GM19467 (cell line): ENCODE results near the gene CLIP1.

Experiments
- ATAC-seq: cut with Tn5 transposase; IDR thresholded peaks from one replicate; pipeline ENCODE4 v1.9.1; 2021; ENCODE audit warnings: mild to moderate bottlenecking, moderate library complexity; ENCODE audit not compliant: unreplicated experiment

CLIP1 gene

DNA sequence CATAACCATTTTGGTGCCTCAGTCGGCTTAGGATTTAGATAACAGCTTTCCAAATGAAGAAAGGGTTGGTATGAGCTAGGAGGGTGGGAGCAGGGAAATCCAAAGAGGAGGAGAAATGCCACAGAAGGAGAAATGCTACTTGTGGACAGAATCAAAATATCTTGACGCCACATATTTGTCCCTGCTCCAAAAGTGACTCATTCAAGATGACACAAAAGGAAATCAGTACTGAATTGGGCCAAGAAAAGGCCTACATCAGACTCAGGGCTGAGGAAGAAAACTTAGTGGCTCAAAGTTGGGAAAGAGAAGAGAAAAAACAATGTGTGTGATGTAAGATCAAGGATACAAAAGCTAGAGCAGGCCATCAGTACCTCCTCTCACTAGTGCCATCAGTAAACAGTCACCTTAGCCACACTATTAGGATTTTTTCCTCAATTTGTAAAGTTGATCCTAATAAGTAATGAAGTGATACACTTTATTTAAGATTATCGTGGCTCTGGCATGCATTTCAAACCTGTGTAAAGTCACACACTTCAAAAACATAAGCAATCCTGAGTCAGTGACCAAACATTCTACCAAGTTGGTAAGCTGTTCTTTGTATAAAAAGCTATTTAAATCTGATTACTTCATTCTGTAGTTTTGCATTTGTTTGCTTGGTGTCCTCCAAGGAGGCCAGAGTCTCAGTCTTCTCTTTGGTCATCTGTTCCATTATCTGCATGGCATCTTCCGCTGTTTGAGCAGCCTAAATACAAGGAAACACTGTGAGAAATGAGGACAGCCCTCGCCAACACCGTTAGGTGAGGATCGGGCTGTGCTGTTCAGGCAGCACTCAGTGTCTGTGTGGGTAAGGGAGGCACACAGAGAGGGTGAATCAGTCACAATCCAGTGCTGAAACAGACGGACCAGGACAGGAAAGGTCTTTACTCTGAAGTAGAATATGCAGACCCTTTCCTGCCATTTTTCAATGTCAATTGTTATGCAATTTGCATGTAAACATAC, 103.6 kb downstream of the CLIP1 start:
- no peak for ATAC-seq

DNA sequence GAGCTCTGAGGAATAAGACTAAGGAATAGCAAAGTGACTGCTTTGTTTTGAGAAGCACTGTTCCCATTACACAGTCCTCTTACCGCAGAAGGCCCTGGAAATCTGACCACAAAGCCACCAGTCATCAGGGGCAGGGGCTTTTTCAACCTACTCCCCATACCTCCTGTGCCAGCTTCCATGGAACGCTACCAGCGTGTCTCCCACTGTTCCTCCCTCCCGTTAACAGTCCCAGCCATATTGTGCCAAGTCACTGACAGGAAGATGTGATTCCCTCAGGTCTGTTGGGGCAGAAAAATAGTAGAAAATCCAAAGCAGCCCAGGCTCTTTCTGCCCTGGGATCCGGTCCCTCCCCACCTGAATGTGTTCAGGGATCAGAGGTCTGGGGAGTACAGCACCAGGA, 109.5 kb downstream of the CLIP1 start:
- no peak for ATAC-seq

DNA sequence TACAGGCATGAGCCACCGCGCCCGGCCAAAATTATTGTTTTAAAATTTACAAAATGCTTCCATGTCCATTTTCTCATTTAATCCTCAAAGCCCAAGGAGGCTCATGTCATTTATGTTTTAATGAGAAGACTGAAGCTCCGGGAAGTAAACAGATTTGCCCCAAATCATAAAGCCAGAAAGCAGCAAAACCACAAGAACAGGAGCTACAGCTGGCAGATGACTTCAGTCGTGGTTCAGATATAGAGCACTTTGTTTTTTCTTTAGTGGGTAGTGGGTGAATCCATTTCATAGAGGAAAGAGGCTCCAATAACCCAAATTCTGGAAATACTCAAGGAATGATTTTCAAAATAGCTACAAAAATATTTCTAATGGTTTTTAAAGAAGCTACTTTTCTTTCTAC, 110.8 kb downstream of the CLIP1 start:
- no peak for ATAC-seq

DNA sequence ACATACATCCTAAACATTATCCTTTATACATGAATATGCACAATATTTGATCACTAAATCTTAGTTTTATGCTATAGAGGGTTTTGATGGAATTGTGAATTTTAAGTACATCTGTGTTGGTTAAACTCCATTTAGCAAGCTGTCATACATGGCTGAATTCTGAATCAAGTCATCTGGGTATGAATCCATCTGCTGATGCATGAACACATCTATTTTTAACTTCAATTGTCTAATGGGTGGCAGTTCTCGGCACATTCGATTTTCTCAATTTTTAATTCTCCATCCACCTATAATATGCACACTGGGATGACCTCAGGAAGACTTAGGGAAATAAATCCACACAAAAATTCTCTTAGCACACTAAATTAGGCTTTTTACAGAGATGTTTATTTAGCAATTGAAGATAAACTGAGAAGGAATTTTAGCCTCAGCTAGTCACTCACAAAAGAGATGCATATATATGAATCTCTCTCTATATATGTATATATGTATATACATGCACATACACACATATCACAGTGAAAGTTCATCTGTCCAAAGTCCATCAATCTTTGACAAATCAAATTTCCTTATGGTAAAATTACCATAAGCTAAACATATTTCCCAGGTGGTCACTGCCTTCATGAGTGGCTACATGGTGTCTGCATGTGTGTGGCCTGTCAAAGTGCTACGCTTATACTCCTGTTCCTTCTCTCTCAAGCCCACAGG, 111.7 kb downstream of the CLIP1 start:
- no peak for ATAC-seq

DNA sequence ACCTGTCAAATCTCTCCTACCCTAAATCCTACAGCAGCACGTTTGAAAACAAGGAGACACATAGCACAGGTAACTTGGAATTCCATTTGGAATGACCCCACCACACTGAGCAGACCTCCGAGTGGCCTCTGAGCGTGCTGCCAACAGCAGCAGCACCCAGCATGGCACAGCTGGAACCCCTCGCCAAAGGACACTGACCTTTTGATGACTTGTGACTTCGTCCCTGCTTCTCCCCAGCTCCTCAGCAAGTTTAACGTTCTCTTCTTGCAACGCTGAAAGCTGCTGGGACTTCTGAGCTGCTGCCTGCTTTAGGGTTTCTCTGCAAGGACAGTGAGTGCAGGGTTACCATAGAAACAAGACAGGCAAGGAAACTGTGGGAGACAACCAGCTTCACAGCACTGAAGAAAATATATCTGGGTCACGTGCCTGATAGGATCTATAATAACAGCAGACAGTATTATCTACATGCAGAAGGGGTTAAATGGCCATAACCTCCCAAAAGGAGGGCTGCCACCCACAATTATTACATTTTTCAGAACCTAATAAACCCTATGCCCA, 112.8 kb downstream of the CLIP1 start:
- no peak for ATAC-seq

DNA sequence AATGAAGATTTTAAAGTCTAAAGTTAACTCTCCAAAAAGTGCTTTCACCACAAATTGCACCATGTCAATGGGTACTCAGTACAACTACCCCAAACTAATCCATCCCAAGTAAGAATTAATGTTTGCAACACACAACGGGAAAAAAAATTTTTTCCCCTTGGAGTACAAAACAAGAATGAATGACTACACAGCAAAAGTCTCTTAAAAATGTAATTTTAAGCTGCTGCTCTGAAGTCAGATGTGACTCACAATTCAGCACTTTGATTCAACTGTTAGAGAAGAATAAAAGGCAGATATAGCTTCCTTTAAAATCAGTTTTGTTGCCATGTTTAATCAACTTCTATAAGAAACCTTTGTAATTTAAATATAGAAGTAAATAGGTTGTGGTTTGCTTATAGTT, 113.7 kb downstream of the CLIP1 start:
- ATAC-seq, result no peak

- no peak for ATAC-seq
Measured at GRCh38 chr12:122306407-122306806, 116.1 kb downstream of the CLIP1 start.

GRCh38 chr12:122304924-122305323, 117.5 kb downstream of the CLIP1 start:
- ATAC-seq, result no peak

DNA sequence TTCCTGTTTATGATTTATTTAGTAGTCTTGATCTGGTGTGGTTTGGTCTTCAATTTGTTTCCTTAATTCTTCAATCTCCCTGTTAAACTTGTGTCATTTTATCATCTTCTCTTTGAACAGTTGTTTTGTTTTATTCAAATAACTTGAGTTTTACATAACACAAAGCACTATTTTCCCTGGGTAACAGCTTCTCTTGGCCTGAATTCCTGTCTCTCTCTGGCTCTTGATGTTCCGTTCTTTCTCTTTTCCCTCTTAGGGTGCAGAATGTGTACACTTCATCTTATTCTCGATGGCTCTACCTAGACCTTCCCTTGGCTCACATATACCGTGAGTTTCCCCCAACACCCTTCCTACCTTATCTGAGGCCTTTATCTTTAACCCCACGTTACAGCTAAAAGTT, 119.4 kb downstream of the CLIP1 start:
- ATAC-seq, result no peak

DNA sequence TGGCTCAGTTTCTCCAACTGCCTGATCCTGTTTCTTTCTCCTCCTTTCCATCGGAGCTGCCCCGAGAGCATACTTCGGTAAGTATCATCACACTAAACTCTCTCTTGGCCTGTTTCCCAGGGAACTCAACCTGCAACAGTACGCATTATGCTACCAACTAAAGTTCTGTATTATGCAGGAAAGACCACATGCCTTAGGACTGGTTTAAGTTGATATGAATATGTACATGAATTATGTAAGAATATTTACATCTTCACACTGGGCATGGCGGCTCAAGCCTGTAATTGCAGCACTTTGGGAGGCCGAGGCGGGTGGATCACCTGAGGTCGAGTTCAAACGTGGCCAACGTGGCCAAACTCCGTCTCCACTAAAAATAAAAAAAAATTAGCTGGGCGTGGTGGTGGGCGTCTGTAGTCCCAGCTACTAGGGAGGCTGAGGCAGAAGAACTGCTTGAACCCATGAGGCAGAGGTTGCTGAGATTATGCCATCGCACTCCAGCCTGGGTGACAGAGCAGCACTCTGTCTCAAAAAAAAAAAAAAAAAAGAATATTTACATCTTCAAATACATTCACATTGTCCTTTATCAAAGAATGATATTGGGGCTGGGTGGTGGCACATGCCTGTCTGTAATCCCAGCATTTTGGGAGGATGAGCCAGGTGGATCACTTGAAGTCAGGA, 124.3 kb downstream of the CLIP1 start:
- ATAC-seq, result no peak

- no peak for ATAC-seq
Measured at GRCh38 chr12:122297494-122297893, 125.0 kb downstream of the CLIP1 start.

DNA sequence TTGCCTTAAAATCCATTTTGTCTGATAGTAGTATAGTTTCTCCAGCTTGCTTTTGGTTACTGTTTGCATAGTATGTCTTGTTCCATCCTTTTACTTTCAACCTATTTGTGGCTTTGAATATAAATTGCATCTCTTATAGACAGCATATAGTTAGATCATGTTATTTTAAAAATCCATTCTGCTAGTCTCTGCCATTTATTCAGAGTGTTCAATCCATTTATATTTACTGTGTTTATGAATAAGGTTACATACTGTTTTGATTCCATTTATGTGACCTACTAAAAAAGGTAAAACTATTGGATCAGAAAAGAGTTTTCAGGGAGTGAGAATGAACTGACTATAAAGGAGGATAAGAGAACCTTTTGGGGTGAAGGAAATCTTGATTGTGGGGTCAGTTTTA, 126.6 kb downstream of the CLIP1 start:
- no peak for ATAC-seq

DNA sequence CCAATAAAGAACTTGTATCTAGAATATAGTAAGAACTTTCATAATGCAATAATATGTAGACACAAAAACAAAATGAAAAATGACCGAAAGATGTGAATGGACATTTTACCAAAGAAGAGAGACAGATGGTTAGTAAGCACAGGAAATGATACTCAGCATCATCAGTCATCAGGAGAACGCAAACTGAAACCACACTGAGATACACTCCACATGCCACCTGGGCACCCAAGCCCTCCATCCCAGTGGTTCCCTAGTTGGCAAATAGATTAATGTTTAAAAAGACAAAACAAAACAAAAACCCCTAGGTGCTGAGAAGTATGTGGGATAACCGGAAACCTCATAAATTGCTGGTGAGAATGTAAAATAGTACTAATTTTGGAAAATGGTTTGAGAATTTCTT, 129.4 kb downstream of the CLIP1 start:
- ATAC-seq, result no peak

DNA sequence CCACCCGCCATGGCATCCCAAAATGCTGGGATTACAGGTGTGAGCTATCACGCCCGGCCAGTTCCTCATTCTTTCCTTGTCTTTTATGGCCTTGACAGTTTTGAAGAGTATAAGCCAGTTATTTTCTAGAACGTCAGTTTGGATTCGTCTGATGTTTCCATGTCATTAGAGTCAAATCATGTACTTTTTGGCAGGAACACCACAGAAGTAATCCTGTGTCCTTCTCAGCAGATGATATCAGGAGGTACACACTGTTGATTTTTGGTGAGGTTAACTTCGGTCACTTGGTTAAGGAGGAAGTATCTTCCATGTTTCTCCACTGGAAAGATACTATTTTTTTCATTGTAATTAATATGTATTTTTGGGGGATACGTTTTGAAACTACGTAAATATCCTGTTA, 131.0 kb downstream of the CLIP1 start:
- no peak for ATAC-seq

DNA sequence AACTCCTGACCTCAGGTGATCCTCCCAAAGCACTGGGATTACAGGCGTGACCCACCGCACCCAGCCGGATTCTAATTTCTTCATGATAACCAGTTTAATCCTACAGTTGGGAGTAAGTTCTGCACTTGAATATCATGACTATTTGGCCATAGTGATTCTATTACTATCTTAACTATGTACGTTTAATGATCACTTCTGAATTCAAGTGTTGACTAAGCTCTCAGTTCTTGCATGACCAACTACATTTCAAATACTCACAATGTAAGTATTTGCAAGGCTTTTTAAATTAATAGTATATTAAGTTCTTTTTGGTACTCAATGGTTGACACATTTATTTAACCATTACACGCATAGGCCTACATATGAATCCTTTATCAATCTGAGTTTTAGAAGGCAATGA, 138.8 kb downstream of the CLIP1 start:
- no peak for ATAC-seq

DNA sequence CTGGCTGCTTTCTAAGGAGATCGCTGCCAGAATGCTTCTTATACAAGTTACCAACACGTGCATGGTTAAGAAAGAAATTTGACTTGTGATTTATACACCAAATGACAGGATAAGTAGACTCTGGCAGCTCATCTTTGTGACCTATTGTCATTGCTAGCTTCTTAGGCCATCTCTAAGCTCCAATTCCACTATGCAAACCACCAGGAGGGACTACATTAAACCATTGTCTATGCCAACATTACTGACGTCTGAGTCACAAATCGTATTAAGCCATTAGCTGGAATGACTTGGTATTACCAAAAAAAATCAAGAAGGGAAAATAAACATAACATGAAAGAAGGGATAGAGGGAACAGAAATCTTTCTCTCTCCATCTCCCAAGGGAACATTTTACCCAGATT, 140.4 kb downstream of the CLIP1 start:
- no peak for ATAC-seq

- ATAC-seq, result no peak
Measured at GRCh38 chr12:122276242-122276641, 146.2 kb downstream of the CLIP1 start.

GRCh38 chr12:122275459-122275858, 147.0 kb downstream of the CLIP1 start:
- no peak for ATAC-seq

GRCh38 chr12:122266230-122266901, 156.1 kb downstream of the CLIP1 start, which contains the start of gene VPS33A:
Gene VPS33A, minus strand, starts transcription at chr12:122266494. Its CDS starts 86 bp downstream, at chr12:122266408.
- ATAC-seq, result peak; percentile 74

DNA sequence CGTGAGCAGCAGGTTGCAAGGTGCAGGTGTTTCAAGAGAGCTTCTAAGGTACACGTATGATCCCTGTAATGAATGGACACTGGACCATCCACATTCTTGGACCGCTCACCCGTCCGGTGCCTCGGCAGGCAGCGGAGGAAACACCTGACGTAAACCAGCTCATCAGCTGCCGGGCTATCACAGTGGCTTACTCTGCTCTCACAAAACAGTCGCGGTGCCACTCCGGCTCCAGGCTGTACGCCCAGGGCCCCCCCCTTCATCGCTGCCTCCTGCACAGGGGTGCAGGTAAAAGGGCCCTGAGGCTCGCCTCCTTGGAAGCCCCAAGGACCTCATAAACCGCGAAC, 156.6 kb downstream of the CLIP1 start:
- ATAC-seq, result peak; percentile 32

- ATAC-seq, result peak; percentile 12
Measured at GRCh38 chr12:122265476-122265875, 157.0 kb downstream of the CLIP1 start.
